ENCODE results near the gene SPATA46.

SPATA46 gene

GRCh38 chr1:162391790-162392563 is 15.3 kb upstream of the SPATA46 start:
- DNase-seq (ENCODE audit: low read depth in 2 of 2), result no peak

DNA sequence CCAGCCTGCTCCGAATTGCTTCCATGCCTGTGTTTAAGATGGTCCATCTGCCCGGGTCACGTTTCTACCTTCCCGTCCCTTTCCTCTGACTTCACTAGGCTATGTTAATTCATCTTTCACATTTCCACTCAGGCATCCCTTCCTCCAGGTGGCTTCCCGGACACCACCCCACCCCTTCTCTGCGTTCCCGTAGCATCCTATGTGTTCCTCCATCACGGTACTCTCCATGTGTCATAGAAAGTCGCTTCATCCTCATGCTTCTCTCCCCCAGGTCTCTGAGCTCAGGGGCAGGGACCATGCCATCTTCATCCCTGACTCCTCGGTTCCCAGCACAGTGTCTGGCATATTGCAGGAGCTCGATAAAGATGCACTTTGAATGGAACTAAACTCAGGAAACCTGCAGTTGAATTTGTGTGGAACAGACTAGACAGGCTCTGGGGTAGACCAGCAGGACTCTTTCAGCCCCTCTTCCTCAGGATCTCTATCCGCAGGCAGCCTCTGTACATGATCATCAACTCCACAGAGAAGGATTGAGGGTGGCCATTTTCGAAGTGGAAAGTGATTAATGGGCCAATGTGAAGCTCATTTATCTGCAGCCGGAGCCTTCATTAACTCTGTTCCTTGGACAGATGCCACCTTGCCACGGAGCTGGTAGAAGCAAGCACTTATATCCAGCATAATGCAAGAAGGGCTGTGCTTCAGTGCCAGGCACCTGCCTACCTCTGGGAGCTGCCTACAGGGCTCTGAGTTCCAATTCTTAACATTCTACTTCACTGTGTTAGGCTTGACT is 13.9 kb upstream of the SPATA46 start:
- DNase-seq (ENCODE audit: low read depth in 2 of 2), result no peak

DNA sequence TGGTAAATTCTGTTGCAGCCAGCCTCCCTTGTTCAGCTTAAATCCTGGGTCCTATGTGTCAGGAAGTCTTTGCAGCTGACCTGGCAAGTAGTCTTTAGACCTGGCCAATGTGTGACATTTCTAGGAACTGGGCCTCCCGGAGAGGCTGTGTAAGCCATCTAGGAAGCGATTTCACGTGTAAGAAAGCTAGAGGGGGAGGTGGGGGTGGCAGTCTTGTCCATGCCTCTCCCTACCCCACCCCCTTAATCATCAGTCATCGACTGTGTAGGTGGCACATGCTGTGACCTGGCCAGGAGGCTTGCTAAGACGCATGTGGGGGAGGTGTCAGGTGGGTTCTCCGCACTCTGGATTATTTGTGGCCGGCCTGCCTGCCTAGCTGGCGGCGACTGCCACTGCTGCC is 13.3 kb upstream of the SPATA46 start:
- DNase-seq (ENCODE audit: low read depth in 2 of 2), result no peak

DNA sequence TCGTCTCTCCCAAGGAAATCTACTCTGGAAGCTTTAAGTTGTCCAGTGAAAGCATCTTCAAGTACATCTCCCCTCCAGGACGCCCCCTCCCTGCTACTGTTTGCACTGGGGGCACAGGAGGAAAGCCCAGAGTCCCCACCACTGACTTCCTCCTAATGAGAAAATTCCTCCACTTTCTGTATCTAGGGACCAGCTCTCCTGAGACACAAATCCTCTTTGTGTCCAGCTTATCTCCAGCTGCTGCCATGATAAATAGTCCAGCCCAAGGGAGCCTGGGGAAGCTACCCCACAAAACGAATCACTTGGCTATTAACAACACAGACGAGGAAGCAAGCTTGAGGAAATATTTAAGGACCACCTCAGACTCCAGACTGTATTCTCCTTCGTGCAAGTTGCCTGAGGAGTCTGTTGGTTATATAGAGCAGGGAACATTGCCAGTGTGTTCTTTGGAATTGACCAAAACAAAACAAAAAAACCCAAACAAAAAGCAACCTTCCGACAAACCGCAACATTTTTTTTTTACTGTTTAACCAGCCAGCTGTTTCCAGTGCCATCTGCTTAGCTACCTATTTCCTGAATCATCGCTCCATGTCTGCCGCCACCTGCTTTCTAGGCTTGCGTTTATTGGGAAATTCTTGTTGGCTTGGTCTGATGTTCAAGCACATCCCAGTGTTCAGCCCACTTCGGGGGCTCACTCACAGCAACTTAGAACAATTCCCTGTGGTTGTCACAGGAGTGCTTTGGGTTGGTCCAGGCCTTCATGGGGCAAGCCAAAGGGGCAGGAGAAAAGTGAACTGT is 12.6 kb upstream of the SPATA46 start:
- no peak for DNase-seq (ENCODE audit: low read depth in 2 of 2)

- no peak for DNase-seq (ENCODE audit: low read depth in 2 of 2)
These were observed 12.0 kb upstream of the SPATA46 start for GRCh38 chr1:162388615-162389014.

GRCh38 chr1:162388083-162388594 is 11.5 kb upstream of the SPATA46 start:
- no peak for DNase-seq (ENCODE audit: low read depth in 2 of 2)

DNA sequence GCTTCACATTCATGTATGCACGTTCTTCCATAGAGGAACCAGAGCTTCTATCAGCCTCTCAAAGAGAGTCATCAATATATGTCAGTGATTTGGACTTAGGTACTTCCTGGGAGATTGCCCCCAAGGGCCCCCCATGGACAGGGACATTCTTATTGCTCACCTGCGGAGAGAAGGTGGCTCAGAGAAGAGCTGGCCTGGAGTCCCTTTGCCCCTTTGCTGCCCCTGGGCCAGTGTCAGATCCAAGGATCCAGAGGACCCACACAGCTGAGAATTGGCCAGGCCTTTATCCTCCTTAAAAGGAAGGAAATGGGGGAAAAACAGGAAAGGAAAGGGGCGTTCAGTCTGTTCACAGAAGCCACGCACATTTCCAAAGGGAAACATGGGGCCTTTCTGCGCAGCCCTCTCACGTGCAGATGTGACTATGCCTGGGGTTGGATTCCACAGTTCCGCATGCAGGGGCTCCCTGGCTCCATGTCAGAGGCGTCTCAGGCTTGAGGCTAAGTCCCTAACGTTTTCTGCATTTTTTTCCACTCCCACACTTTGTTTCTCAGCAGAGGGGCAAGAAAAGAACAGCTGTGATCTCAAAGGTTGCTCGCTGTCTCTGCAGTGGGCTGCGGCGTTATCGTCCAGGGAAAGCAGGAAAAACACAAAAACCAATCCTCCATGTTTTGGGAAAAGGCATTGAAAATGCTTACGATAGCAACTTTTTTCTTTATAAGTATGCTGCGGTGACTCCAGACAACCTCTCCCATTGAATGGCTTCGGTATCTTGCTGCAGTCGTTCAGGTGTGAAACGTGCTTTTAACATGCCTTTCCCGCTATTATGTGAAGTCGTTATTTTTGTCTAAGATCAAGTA is 10.8 kb upstream of the SPATA46 start:
- no peak for DNase-seq (ENCODE audit: low read depth in 2 of 2)

DNA sequence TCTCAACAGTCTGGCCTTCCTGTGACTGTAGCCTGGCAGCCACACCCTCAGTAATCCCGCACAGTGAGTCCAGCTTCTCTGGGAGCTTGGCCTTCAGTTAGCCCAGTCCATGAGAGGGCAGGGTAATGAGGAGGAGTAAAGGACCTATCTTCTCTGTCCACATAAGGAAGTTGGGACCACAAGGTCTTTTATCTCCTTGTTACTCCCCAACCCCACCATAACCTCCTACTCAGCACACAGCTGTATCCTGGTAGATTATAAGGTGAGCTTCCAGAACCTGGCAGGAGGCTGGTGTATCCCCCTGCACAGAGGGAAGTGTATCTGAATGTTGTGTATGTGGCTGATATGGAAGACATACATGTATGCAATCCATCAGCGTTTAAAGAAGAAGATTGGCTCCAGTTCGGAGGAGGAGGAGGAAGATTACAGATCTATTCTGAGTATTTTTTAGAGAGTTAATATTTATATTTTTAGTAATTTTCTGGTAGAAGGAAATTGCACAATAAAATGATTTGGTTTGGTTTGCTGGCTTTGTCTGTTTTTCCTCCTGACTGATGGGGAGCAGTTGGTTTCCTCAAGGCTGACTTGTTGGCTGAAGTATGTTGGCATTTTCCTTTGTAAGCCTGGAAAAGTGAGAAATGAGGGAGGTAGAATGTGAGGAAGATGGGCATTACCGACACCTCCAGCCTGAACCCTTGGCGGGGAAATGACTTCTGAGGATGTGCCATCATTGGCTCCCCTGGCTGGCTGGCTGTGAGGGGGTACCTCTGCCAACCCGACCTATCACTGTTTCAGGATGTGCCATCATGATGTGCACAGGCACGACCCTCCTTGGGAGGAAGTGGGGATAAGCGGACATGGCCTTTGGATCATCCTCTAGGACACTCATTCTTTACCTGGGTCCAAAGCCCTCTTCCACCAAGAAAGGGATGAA is 9.9 kb upstream of the SPATA46 start:
- no peak for DNase-seq (ENCODE audit: low read depth in 2 of 2)

- no peak for DNase-seq (ENCODE audit: low read depth in 2 of 2)
These were observed 9.0 kb upstream of the SPATA46 start for GRCh38 chr1:162385702-162386101.

DNA sequence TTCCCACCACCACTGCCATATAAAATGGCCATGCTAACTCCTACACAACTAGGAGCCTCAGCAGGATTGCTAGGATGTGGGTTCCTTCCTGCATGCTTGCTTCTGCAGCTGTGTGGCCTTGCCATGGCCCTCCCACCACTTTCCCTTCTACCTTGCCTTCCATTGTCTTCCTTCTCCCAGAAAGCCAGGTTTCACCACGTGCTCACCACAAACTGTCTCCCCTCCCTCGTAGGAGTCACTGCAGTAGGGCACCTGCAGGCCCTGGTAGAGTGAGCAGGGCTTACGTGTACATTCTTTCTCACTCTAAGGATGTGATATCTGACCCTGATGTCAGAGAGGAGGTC is 8.6 kb upstream of the SPATA46 start:
- DNase-seq (ENCODE audit: low read depth in 2 of 2), result no peak

GRCh38 chr1:162384601-162385279 is 8.1 kb upstream of the SPATA46 start:
- no peak for DNase-seq (ENCODE audit: low read depth in 2 of 2)

DNA sequence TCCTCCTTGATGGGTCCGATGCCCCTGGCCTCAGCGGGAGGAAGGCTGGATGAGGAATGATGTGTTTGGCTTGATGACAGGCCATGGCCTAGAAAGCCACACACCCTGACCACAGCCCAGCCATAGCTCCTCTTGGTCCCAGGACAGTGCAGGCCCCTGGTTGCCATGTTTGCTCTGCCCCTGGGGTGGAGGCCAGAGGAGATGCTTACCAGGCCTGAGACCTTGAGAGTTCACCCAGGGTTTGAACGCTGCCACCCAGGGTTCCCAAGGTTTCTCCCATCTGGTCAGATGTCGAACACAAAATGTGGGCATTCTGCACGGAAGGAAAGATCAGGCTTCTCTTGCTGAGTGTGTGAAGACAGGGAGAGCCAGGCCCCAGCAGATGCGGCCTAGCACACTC is 7.5 kb upstream of the SPATA46 start:
- no peak for DNase-seq (ENCODE audit: low read depth in 2 of 2)

DNA sequence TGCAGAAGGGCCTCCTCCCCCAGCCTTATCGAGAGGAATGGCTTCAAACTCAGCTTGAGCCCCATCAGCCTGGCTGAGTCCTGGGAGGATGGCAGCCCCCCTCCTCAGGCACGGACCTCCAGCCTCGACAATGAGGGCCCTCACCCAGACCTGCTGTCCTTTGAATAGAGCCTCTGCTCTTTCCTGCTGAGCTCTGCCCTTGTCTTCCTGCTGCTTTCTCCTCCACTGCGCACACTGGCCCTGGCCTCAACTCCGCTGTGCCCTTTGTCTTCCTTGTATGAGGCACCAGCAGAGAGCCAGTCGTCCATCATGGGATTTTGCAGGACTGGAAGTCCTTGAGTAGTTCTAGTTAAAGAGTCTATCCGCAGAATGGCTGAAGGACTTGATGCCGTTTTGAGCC is 6.9 kb upstream of the SPATA46 start:
- DNase-seq (ENCODE audit: low read depth in 2 of 2), result no peak

GRCh38 chr1:162383091-162383490 is 6.4 kb upstream of the SPATA46 start:
- no peak for DNase-seq (ENCODE audit: low read depth in 2 of 2)

DNA sequence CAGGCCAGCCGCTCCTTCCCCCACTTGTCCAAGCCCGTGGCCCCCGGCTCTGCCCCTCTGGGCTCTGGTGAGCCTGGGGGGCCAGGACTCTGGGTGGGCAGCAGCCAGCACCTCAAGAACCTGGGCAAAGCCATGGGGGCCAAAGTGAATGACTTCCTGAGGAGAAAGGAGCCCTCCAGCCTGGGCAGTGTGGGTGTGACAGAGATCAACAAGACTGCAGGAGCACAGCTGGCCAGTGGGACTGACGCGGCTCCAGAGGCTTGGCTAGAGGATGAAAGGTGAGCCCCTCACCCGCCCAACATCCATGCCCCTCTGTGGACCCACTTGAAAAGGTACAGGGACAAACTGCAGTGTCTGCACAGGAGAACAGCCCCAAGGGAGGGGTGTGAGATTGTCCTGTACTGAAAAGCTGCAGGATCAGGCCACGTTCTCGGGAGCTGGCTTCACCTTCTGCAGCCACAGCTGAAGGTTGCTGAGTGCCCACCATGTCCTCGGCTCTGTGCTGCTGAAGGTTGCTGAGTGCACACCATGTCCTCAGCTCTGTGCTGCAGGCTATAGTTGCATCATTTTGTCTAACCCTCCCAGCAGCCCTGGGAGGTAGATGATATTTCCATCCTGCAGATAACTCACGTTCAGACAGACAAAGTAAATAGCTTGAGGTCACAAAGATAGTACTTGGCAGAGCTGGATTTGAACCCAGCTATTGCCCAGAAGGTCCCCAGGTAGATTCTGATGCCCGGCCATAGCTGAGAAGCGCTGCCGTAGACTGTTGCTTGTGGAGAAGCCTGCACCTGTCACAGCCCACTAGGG is 5.5 kb upstream of the SPATA46 start:
- no peak for DNase-seq (ENCODE audit: low read depth in 2 of 2)

- no peak for DNase-seq (ENCODE audit: low read depth in 2 of 2)
These were observed 4.7 kb upstream of the SPATA46 start, which contains the start of gene C1orf226 for GRCh38 chr1:162381383-162381782. C1orf226 (plus strand) TSS chr1:162381728; CDS start chr1:162381902, 174 bp downstream.

DNA sequence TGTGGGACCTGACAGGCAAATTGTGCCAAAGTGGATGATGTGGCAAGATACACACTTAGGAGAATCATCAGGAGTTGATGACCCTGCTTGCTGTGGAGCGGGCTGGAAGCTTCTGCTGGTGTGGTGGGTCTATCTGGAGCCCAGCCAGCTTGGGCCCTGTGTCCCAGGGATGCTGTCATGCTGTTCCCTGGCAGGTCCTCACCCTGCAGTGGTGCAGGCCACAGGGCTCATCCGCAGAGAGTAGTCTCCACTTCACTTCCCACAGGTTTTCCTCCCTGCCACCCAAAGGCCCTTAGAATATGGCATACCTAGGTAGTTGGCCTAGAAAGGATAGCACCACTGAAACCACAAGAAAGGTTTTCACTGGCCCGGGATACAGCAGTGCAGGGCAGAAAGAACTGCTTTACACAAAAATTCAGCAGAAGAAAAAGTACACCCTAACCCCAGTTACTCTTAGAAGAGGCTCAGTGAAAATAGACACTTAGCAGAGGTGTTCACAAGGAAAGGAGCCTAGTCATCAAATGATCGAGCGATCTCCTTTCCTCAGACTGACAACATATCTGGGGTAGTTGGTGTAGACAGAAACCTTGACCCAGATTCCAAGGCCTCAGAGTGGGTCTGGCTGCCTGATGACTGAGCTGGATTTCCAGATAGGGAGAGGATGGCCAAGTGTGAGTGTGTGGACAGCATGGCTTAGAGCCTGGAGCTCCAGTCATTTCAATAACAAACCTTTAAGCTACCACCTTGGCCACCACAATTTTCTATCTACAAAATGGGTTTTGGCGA is 3.6 kb upstream of the SPATA46 start:
- no peak for DNase-seq (ENCODE audit: low read depth in 2 of 2)

DNA sequence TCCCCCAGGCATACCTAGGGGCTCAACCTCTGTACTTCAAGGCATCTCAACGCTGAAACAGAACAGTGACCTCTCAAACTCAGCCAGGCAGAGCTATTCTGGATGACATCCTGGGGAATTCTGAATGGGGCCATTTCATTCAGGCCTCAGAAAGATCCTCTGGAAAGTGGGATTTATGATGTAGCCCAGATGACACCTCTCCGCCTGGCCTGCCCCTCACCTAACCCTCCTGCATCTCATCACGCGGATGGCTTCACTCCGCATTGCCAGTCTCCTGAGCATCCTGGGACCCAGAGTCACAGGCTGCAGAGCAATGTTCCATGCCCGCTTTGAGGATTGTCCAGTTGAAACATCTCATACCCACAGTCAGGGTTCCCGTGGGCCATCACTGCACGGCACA is 1.2 kb downstream of the SPATA46 start:
- no peak for DNase-seq (ENCODE audit: low read depth in 2 of 2)

Data from stimulated activated CD8-positive, alpha-beta memory T cell treated with anti-CD3 and anti-CD28 coated beads, Interleukin-7, amount 100 ng/mL, for 4 hours (primary cell).